Measurements from ENCODE around the gene FHAD1. TPM values are rescaled to one million over a fixed set of nuclear protein-coding genes. Genes with fewer than 3 reads are reported as not detected.

FHAD1 gene
- total and polyA plus RNA-seq, 2 of the 13 experiments (the other 11 are each of a cell fraction or from before 2014, with no cell fraction given), result not detected

- TF ChIP-seq ZHX1 (CRISPR knock-in tag; IDR thresholded peaks at IDR 0.05; ENCODE audit: low read depth), result no peak
- TF ChIP-seq HDAC1 (CRISPR knock-in tag; IDR thresholded peaks at IDR 0.05), result 0 out of 2 replicates have a peak, but pooled peaks have one; percentile 22
- no peak for TF ChIP-seq NFAT5 (CRISPR knock-in tag; IDR thresholded peaks at IDR 0.05)
- no peak for TF ChIP-seq CAMTA2 (CRISPR knock-in tag; IDR thresholded peaks at IDR 0.05; ENCODE audit: borderline replicate concordance)
- no peak for TF ChIP-seq GTF2F1 (IDR thresholded peaks at IDR 0.05; ENCODE audit: low read length)
- no peak for TF ChIP-seq ZNF687 (CRISPR knock-in tag; IDR thresholded peaks at IDR 0.05)
- no peak for TF ChIP-seq CERS6 (CRISPR knock-in tag; IDR thresholded peaks at IDR 0.05)
- TF ChIP-seq ZBTB25 (CRISPR knock-in tag; IDR thresholded peaks at IDR 0.05), result no peak
- no peak for TF ChIP-seq GATA4 (IDR thresholded peaks at IDR 0.05; ENCODE audit: borderline replicate concordance, low read depth)
- TF ChIP-seq ZNF512B (CRISPR knock-in tag; IDR thresholded peaks at IDR 0.05; ENCODE audit: borderline replicate concordance), result no peak
- no peak for TF ChIP-seq SIN3B (IDR thresholded peaks at IDR 0.05; ENCODE audit: low read length)
Observed at GRCh38 chr1:15220825-15221431, 26.1 kb upstream of the FHAD1 start (continued).

Measured in HepG2 (cell line).